NCI-H82 treated with DMSO at 0.1 percent for 48 hours (cell line): Measurements from ENCODE around the gene PAX5.

Experiments
- DNase-seq: peaks from one replicate; lab custom pipeline; 2025; ENCODE audit not compliant: unreplicated experiment; lab: John Stamatoyannopoulos, UW

PAX5 gene

DNA sequence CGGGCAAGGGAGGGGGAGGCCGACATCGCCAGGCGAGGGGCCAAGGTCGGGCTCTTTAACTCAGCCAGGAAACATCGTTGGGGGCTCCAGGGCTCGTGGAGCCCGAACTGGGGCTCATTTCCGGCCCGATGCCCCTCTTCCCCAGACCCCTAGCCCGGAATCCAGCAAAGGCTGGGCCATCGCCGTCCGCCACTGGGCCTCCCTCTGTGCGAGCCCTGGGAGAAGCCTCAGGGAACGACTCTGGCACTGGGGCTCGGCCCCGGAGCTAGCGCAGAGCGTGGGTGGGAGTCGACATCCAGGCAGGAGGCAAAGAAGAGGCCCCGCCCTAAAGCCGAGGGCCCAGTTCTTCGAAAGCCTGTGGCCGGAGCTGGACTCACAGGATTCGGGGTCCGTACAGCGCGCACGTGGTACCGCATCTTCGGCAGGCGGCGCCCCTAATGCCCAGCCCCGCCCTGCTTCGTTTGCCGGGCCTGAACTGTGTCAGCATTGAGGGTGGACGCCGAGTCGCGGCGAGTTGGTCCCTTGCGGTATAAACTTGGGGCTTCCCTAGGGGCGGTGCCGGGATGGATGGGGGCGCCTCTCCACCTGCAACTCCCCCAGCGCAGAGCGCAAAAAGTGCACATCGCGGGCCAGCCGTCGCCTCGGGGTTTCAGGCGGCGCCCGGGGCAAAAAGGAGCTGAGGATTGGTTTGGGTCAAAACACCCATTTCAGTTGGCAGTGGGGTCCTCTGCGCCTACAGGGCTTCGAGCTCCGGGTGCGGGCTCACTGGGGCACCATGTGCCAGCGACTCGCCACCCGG is 3.6 kb upstream of the PAX5 start:
- no peak for DNase-seq

DNA sequence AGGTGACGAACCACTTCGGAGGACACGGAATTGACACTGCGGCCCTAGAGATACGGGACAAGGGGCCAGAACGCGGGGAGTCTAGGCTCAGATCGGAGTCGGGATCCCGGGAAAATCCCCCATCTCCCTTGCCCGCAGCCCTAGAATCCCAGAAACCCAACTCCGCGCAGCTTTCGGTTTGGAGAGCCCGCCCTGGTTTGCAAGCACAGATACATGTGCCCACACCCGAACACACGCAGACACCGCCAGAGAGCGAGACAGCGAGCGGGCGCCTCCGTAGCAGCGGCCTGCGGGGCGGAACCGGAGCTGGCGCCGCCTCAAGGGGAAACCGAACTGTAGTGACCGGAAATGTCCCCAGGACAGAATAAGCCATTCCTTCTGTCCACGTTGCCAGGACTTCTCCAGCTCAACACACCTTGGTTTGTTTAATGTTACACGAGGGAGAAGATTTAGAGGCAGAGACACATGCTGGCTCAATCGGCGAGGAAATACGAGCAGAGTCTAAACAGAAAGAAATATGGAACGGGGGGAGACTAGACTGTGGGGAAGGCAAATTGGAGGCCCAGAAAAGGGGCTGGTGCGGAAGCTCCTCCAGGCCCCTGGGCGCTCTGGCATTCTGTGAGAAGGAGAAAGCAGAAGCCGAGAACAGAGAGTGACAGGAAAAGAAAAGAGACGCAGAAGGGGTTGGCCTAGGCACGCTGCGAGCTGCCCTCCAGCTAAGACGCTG is 2.9 kb upstream of the PAX5 start:
- no peak for DNase-seq

DNA sequence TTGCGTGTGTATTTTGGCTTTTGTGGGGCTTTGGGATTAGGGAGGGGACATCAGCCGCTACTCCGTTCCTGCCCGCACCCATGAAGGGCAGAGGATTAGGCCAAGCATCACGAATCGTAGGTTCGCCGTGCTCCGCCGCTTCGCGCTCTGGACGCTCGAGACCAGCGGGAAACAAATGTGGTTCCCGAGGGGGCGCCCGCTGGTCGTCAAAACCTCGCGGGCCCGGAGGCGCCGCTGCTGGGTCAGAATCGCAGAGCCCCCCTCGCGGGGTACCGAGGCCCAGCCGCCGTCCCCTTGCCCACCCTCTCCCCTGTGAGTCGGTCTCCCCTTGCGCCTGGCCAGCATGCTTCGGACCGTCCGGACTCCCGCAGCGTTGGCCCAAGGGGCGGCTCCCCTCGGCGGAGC is 2.3 kb upstream of the PAX5 start:
- DNase-seq, result no peak

DNA sequence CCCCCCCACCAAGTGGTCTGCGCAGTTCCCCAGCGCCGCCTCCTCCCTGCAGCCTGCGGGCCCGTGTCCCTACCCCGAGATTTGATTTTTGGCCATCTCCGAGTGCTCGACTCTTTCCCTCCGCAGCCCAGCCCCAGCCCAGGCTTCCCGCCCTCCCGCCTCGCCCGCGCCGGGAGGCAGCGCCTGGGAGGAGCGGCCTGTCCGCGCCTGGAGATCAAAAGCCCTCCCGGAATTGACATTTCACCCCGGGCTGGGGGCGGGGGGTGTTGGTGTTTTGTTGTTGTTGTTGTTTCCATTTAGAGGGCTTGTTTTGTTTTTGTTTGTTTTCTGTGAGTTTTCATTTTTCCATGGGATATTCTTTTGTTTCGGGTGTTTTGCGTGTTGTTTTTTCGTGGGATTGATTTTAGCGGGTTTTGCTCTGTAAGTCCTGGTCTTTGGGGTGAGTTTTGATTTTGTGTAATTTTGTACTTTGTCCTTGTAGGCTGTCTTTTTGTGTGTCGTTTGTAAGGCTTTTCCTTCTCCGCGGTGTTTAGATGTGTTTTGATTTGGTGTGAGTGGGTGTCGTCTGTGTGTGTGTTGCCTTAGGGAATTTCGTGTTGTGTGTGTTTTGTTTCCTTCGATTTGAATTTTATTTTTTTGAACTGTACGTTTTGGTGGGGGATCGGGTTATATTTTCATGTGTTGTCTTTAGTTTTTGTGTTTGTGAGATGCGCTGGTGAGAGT is 1.7 kb upstream of the PAX5 start:
- no peak for DNase-seq

DNA sequence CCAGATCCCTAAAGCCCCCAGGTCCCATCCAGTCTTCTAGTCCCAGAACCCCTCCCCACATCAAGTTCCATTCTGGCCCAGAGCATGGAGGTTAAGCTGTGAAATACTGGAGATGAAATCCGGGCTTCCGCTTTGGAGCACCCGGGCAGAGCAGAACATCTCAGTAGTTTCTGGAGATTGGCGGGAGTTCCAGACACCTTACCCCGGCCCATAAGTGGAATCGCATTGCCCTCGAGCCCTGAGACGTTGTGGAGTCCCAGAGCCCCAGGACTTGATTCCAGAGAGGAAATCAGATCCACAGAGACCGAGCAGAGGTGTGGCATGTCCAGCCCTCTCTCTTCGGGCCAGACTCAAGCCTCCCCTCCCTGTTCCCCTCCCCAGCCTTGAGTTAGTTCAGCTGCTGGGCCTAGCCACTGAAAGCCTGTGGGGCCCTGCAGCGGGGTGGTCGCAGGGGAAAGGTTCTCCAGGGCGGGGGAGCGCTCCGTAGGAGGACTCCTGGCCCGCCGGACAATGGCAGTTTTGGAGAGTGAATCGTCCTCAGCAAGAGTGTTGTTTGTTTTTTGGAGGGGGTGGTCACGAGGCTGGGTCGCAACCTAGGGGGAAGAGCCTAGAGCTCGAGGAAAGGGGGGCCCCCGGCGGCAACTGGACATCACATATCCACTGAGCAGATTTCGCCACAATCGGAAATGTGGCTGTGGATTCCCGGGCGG is 1.0 kb upstream of the PAX5 start:
- no peak for DNase-seq

DNA sequence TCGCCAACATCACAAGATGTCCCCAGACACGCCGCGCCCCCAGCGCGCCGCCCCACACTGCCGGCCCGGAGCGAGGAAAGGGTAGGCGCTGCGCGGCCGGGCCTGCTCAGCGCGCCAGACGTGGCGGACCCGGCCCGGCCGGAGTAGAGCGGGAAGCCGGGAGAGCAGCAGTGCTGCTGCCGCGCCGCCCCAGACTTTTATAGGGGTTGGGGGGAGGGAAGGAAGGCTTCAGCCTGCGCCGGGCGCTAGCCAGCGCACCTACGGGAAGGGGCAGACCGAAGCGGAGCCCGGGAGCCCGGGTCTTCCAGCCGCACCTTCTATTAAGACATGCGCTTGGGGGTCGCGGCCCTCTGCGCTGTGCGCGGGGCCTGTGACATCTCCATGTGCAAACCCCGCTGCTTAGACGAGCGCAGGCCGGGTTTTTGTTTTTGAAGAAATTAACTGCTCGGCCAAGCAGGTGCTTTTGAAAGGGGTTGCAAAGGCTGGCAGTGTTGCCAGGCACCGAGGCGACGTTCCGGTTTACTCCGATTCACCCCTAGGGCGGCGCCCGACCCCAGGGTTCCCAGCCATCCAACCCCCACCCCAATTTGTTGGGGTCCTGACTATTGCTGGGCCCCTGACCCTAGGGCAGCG is 353 bp upstream of the PAX5 start:
- no peak for DNase-seq

DNA sequence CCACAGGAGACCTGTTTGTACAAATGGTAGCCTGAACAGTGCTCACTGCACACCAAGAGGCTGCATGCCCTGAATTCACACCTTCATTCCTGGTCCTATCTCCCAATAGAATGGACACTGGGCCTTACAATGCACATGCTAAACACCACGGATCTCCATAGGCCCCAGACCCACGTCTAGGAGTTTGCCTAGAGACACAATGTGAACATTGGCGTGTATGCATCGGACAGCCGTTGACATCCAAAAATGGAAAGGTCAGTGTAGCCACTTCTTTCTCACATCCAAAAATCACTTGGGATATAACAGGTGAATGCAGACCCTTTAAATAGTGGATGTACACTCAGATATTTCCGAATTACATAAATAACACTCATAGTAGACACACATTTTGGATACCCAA is 927 bp downstream of the PAX5 start:
- DNase-seq, result no peak

DNA sequence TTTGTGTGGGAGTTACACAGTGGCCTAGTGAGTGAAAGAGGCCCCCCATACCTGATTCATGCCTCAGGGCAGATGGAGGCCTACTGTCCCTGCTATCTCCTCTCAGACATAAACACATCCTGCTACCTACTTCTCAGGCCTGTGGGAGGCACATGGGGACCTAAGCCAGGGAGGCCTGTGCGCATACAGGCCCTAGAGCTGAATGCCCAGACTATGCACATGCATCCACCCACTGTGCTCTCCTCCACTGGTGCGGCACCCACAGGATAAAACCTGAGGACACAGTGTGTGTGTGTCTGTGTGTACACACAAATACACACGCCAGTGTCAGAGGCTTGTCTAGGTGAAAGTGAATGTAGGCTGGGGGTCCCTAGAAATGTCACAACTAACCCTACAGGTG is 1.4 kb downstream of the PAX5 start:
- no peak for DNase-seq

DNA sequence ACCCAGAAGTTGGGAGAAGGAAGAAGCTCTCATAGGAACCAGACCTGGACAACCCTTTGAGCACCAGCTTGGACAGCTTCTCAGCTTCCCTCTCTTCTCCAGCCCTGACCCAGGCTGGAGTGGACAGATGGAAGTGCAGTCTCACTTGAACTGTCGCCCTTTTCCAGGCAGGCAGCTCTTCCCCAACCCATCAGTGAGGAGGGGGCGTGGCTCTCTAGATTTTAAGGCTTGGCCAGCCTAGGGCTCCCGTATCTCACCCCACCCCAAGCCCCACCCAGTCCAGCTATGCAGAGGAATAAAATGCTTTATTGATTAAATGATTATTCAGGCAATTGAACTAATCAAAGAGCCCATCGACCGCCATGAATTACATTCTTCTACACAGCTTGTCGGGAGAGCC is 2.2 kb downstream of the PAX5 start:
- DNase-seq, result no peak

DNA sequence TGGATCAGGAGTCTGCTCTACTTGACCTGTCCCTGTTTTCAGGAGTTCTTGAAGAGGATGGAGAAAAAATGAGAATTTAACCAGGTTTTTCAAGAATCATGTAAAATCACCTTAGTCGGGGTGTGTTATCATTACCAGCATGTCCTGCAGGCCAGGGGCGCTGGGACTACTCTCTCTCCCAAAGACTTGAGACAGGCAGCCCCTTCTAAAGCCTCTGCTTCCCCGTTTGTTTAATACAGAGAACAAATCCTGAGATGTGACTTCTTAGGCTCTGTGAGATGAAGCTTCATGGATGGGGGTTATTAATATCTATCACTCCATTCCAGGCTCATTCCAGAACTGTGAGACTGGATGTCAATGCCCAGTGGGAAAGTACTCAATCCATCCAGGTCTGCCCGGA is 3.0 kb downstream of the PAX5 start:
- DNase-seq, result no peak

DNA sequence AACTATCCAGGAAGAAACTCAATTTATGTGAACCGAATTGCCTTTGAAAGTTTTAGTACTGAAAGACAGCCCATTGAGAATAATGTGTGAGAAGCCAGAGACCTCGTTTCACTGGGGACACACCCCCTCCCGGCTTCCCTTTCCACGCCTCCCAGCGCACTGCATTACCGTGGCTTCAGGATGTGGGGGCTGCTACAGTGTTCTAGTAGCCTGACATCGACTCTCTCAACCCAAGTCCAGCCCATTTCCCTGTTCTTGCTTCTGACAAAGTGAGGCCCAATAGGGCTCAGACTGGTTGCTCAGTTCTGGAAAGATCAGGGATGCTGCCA is 3.5 kb downstream of the PAX5 start:
- DNase-seq, result no peak

DNA sequence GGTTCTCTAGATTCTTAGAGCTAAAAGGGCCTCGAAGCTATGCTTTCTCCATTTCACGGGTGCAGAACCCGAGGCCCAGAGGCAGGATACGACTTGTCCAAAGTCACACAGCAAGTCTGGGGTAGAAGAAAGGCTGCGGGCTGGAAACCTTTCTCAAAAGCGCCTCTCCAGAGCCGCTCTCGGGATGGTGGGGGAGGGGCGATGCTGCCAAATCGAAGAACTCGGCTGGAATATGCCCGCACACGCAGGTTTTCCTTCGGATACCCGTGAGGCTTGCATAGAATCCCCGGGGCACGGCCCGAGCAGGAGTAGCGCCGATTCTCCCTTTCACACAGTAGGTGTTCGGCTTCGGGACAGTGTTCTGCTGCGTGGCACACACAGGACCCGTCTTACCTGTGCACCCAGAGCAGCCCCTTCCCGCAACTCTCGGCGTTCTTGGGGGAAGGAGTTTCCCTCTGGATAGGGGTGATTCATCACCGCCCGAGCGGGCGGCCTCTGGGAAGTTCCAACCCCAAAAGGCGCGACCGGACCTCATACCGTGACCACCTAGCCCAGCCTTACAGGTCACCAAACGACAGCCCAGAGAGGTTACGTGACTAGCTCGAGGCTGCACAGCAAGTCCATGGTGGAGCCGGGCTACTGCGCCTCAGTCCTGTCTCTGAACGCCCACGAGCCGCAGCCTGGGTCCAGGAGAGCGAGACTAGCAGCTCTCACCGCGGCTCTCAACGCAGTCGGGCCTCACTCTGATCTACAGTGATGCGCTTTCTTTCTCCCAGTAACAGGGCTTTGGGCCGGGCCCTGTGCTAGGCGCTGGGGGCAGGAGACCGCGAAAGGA is 4.1 kb downstream of the PAX5 start:
- no peak for DNase-seq

DNA sequence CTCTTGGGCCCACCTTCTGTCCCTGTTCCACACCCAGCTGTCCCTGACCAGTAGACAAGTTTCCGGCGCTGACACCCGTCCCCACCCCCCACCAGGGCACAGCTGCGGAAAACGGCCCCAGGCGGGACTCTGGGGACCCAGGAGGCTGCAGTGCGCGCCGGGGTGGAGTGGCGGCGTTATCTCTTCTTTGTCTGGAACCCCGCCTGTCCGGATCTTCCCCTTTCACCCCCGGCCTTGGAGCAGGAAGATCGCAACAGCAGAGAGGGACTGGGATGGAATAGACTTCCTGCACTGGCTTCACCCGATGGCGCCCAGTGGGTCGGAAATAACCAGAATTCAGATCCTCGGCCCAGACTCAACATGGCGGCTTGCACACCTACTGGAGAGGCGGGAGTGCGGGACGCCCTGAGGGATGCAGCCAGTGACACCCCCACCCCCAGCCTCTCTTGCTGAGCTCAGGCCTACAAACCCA is 4.7 kb downstream of the PAX5 start:
- no peak for DNase-seq

DNA sequence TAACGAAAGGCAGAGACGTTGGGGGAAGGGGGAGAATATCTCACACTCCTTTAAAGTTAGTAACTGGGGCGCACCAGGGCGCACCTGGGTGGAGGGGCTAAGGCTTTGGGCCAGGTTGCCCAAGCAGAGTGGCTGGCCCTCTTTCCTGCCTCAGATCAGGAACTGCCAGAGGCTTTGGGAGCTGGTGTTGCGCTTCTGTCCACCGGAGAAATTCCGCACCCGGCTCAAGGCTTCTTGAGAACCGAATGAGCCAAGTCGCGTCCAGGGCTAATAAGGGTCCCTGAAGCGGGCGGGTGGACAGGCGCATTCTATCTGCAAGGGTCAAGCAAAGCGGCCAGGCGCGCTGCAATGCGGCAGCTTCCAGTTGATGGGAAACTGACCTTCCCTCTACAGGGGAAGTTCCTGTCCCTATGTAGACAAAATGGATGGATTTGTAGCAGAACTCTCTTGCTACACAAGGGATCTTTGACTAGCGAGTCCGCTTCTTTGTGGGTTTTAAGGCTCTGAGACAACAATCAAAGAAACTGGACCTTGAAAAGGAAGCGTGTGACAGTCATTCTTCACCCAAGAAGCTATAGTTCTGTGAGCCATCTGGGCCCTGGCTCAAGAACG is 5.5 kb downstream of the PAX5 start:
- no peak for DNase-seq

DNA sequence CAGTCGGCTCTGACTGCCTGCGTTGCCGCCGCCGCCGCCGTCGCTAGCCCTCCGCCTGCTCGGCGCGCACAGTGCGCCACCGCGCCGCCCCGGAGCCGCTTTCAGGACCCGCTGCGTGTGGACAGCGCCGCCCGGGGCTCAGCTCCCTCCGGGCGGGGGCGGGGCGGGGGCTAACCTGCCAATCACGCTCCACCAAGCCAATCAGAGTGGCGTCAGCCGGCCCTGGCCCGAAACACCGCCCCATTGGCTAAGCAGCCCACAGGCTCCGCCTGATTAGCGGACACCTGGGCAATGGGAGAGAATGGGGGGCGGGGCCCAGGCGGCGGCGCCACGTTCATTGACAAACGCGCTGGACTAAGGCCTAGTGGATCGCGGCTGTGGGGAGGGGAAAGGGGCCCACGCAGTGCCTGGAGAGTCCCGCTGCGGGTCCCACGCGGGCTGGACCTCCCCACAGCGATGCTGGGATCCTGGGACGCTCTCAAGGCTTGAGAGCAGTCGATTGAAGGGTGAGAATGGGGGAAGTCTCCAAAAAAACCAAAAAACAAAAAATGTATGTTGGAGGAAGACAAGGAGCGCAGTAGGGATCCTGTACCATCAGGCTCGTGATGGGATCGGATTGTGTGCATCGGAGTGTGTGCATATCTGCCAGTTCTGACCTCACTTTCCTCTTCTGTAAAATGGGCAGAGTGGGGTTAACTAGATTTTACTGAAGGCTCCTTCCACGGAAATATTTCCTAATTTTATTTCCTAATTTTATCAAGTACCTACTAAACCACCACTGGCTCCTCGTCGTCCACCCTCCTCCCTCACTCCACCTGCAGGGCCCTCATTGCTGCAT is 6.3 kb downstream of the PAX5 start:
- DNase-seq, result peak; percentile 83

DNA sequence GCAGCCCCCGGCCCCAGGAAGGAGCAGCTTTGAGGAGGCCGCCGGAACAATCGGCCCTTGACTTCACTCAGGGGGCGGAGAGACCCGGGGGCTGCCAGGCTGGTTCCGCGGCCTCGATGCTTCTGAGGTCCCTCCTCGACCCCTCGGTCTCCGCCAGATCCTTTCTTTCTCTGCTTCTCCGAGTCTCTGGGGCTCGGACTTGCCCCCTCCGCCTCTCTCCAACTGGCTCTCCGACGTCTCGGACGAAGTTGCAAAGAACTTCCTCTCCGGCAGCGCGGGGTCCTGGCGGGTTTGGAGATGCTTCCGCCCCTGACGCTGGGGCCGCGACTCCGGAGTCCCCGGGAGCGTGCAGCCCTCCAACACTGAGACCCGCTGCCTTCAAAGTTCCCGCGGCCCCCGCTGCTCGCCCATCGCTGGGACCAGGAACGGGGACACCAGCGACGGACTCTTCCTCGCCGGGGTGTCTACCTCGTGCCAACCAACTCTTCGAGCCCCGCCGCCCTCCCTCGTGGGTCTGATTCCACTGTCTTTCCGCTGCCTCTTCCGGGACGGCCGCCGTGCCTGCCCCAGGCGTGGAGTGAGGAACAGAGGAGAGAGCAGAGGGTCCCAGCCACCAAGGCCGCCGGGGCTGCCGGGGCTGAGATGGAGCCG is 7.0 kb downstream of the PAX5 start:
- DNase-seq, result no peak

DNA sequence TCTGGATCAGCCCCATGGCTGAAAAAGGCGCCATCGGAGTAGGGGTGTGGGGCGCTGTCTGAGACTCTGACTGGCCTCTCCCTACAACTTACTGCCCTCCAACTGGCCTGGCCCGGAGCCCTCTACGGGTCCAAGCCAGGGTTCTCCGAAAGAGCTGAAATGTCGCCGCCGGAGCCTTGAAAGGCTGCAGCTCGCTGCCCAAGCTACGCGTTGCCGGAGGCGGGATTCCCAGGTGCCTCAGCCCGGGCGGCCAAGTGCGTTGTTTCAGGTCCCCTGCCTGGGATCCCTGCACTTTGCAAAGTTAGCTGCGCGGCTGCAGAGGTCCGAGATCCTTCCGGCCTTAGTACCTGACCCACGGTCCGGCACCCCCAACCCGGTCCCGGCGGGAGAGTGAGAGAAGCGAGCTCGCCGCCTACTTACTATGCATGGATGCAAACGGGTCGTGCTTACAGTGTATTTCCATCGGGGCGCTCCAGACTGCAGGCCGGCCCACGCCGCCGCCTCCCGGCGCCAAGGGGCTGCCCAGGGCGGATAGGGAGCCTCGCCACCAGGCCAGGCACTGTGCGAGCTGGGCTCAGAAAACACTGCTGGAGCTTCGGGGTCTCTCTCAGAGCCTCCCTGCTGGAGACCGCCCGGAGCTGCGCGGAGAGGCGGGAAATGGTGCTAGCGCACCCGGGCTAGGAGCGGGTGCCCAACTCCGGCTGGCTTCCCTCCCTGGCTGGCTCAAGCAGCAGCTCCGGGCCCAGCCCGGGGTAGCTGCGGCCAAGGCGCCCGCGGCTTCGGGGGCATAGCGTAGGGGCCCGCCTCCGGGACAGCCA is 7.7 kb downstream of the PAX5 start:
- no peak for DNase-seq

DNA sequence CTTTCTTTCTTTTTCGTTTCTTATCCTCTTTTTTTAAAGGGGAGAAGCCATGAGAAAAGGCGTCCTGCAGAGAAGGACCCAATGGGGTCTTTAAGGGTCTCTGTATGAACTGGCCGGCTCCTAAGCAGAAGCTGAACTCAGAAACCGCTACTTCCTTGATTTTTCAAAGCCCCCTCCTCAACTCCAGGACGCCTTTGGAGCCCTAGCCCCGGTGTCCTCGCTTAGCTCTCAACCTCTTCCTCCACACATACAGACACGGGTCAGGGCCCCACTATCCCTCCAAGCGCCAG is 8.3 kb downstream of the PAX5 start:
- no peak for DNase-seq
